GM18517 (cell line): ENCODE measurements around the gene GPR89B.
"Not testable (repeated sequence)": the region's sequence is repeated elsewhere in the genome, so short reads cannot be mapped to it uniquely, and the experiment has no call there.

ENCODE experiments used
- ATAC-seq: cut with Tn5 transposase; IDR thresholded peaks from one replicate; pipeline ENCODE4 v1.9.1; 2021; ENCODE audit warnings: mild to moderate bottlenecking, moderate library complexity; ENCODE audit not compliant: unreplicated experiment

Gene GPR89B

DNA sequence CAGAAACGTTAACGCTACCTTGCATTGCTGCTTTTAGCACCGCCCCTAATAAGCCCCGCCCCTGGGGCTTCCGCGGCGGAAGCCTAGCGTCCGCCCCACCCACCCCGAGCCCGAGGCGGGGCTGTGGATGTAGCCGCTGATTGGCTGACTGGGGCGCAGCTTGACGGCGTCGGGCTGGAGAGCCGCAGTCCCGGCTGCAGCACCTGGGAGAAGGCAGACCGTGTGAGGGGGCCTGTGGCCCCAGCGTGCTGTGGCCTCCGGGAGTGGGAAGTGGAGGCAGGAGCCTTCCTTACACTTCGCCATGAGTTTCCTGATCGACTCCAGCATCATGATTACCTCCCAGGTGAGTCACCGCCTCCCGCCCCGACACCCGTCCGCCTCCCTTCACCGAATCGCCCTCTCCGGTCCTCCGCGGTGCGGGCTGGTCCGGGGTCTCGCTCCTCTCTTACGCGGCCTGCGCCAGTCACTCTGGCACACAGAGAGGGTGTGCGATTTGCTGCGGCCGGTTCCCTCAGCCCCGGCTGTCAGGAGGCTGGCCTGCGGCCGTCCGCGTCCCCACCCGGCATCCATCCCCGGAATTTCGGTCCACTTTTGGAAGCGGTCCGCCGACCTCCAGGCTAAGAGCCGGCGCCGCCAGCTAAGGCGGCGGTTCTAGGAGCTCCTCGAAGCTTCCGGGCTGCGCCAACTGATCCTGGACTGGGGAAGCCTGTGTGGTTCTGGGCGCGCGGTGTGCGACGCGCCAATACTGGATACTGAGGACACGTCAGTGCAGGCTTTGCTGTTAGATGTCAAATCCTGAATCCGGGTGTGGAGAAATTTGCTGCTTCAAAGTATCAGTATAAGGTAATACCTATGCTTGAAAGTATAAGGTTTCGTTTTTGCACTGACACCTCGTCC lies at the start of gene GPR89B:
TSS of gene GPR89B (plus strand) at position 185 of the 897 bp plus-strand sequence. CDS start at position 302, 117 bp downstream.
- ATAC-seq: peak; percentile 95

DNA sequence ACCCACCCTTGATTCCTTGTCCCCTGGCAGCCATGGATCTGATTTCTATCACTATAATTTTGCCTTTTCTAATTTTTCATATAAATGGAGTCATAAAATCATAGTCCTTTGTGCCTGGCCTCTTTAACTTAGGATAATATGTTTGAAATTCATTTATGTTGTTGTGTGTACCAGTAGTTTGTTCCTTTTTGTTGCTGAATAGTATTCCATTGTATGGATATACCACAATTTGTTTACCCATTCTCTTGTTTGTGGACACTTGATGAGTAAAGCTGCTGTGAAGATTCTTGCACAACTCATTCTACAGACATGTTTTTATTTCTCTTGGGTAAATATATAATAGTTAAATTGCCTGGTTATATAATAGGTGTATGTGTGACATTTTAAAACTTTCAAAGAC lies 48.3 kb upstream of the GPR89B start:
- no peak for ATAC-seq

DNA sequence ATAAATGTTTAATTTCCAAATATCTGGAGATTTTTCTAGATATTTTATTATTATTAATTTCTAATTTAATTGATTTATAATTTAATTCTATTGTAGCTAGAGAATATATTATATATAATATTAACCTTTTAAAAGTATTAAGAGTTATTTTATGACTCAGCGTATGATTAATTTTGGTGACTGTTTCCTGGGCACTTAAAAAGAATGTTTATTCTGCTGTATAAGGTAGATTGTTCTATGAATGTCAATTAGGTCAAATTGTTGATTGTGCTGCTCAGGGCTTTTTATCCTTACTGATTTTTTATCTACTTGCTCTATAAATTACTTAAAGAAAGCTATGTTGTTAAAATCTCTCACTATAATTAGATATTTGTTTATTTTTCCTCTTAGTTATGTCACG lies 45.7 kb upstream of the GPR89B start:
- ATAC-seq: no peak

DNA sequence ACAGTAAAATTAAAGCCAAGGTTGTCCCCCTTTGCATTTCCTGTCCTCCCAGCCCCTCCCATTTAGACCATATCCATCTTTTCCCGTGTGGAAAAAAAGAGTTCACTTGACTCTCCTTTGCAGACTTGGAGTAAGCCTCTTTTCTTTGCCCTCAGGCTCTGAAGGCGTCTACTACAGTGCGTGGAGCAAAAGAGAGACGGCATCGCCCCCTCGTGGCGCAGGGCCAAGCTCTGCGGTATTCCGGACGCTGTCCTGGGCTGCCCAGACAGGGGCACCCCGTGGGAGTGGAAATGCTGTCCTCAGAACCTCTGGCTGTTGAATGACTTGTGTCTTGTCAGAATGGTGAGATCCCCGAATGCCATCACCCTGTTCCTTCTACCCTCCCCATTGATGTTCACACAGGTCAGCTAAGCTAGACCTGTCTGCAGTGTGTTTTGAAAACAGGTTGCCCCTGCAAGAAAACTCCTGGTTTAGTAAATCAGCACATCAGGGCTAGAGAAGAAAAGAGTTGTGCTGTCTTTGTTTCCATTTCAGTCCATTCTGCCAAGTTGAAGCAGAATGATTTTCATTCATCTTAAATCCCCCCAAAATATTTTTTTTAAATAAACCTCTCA lies 37.9 kb upstream of the GPR89B start:
- ATAC-seq: no peak

DNA sequence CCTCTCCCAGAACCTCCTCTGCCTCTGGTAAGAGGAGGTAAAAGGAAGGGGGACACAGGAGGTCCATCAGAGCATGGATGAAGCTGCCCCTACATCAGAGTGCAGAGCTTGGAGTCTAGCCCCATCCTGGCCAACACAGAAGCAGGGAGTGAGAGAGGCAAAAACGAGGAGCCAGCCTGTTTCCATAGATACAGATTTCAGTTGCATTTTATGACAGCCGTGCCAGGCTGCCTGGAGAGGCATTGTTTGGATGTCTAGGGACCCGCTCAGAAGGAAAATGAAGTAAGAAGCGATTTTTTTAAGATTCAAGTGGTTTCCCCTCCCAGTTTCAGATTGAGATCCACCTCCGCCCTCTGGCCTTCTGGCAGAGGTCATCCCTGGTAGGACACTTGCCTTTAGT lies 37.1 kb upstream of the GPR89B start:
- ATAC-seq: no peak

DNA sequence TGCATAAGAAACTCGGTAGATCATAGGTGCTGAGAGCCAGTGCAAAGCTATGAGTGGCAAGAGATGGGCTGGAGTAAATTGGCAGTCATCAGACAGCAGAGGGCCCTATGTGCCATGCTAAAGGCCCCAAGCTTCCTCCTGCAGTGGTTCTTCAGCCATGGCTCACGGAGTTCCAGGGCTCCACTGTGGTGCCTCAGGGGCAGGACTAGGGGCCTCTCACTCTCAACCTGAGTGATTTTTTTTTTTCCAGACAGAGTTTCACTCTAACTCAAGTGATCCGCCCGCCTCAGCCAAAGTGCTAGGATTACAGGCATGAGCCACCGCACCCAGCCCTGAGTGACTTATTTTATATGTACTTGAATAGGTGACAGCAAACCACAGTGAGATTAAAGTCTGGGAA lies 36.0 kb upstream of the GPR89B start:
- no peak for ATAC-seq

DNA sequence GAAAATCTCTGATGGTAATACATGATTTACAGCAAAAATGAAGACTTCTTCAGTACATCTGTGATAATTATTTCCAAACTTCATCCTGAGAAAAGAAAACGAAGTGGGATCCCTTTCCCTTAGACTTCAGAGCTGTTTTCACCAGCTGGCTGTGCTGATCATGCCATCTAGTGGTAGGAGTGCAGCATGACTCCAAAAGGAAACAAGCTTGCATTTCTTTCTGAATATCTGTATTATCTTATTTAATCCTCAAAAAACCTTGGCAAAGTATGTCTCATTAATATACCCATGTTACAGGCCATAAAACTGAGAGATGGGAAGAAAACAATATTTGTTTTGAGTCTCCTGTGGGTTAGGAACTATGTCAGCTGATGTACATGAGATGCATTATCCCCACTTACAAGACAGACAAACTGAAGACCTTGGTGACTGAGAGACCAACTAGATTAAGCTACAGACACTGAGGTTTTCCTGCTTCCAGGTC lies 35.4 kb upstream of the GPR89B start:
- ATAC-seq: no peak

DNA sequence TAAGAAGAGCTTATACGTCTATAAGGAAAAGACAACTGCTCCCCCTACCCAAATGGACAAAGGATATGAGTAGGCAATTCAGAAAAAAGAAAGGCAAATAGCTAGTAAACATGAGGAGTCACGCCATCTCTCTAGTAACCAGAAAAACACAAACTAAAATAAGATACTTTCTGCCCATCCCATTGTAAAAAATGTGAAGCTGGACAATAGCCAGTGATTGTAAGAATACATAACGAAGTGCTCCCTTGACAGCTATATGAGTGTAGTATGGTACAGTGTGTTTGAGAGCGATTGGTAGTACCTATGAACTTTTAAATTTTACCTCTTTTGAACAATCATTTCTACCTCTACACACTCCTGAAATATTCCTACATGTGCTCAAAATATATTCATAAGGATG lies 33.1 kb upstream of the GPR89B start:
- ATAC-seq: no peak

DNA sequence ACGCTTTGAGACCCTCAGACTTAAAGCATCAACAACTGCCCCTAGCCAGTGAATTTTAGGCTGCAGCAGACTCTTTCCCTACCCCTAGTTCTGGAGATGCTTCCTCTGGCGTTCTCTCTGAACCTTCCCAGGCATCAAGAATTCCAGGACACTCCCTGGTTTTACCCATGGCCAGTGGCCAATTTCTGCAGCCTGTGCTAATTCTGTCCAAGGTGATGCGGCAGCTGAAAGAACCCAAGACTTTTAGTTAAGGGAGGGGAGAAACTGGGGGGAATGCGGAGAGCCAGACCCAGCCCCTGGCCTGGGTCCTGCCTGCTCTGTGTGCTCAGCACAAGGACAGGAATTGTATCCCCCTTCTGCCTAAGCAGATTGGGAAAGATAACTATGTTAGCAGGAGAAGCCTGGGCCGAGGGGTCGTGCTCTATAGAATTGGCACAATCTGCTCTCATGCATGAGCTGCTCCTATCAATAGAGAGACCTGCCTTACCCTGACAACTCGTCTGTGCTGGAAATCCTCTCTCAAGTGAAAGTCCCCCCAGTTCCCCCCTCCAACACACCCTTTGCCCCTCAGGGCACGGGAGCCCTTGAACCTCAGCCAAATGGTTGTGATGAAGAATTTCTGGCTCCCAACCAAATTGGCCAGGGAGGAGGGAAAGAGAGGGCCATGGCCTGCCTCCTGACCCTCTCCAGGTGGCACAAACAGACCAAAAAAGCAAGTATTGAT lies 31.0 kb upstream of the GPR89B start:
- ATAC-seq: no peak

DNA sequence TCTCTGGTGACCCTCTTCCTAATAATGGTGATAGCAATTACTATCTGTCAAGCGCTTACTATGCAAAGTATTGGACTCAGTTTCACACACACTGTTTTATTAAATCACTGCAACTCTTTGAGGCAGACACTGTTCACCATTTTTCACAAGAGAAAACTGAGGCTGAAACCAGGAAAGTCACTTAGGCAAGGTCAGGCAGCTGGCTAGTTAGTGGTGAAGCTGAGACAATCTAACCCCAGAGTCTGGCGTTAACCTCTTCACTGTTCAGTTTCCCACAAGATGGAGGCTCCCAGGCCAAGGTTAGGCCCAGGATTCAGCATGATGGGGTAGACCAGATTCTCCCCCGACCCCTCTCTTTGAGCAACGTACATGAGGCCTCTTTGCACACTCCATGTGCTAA lies 30.4 kb upstream of the GPR89B start:
- no peak for ATAC-seq

DNA sequence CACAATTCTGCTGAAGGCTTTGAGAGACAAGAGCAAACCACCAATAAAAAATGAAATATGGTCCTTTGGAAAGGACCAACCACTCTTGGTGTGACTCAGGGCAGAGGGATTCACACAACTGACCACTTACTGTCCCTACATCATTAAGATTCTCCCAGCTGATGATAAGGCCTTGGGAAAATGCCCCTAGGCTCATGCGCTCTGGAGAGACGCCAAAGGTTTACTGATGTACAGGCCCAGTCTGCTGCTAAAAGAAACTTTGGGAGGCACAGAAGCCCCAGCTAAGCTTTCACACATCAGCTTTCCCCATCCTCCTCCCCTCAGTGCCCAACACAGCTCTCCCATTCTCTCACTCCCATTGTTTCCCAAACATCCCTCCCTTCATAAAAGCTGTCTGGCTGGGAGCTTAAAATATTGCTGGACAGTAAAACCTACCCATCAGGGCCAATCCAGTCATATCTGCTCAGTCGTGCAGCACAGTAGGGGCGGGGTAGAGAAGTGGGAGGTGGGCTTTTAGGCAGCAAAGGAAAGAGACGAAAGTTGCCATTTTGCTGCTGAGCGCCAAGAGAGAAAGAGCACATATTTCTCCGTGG lies 25.9 kb upstream of the GPR89B start, which contains the start of gene GJA8:
TSS of gene GJA8 (plus strand) at position 543 of the 593 bp plus-strand sequence. CDS start 5,161 bp downstream, outside the sequence.
- ATAC-seq: no peak

DNA sequence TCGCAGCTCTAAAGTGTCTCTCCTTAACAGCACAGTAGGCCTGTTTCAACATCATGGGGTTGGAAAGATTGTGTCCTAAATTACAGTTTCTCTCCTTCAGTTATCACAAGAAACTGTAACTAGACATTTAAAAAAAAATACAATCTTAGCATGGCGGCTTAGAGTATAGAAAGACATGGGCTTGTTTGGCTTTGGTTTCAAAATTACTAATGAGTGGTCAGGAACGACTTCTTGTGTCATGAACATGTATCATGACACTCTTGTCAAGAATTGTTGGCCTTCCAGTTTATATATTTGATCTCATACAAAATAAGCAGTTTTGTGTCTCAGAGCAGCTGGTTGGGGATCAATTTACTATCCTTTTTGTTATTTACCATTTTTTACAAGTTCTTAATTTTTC lies 23.5 kb upstream of the GPR89B start:
- ATAC-seq: no peak

DNA sequence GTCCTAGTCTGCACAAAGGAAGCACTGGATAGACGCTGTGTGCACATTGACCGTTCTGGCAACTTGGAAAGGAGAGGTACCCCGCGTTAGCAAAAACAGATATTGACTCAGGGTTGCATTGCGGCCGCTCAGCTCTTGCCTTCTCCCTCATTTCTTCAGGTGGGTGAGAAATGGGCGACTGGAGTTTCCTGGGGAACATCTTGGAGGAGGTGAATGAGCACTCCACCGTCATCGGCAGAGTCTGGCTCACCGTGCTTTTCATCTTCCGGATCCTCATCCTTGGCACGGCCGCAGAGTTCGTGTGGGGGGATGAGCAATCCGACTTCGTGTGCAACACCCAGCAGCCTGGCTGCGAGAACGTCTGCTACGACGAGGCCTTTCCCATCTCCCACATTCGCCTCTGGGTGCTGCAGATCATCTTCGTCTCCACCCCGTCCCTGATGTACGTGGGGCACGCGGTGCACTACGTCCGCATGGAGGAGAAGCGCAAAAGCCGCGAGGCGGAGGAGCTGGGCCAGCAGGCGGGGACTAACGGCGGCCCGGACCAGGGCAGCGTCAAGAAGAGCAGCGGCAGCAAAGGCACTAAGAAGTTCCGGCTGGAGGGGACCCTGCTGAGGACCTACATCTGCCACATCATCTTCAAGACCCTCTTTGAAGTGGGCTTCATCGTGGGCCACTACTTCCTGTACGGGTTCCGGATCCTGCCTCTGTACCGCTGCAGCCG lies 20.3 kb upstream of the GPR89B start:
- no peak for ATAC-seq

DNA sequence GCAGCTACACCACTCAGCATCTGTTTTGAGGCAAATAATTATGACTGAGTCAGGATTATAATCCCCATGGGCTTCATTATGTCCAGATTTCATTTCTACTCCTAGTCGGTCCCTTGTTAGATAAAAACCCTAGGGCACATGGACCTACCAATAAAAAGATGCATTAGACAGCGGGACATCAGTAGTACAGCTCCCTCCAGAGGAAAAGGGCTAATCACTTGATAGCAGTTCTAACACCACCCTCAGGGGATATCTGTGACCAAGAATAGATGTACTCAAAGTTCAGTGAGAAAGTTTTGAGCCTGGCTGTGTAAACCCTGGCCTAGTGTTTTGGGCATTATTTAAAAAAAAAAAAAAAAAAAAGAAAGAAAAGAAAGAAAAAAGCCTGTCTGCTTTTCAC lies 15.7 kb upstream of the GPR89B start:
- ATAC-seq: no peak

DNA sequence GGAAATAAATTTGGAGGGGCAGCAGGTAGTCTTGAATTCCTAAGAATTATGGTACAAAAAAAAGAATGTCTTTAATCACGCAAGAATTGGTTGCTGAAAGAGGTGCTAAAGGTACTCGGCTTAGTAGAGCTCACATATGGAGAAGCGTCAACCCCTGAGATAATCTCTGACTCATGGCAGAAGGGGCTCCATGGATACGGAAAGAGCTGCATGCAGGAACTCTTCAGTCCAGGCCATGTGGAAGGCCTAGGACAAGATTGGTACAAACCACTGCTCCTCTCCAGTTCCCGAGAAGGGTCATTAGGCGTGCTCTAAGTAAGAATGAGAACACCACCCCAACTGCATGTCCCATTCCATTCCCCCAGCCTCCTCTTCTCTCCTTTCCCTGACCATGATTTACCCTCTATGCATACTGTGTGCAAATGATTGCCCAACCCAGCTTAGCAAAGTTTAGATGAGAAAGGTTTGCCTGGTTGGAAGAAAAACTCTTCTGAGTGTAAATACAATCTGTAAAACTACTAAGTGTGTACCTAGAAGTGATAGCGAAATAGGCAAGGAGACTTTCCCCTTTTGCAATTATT lies 14.8 kb upstream of the GPR89B start:
- no peak for ATAC-seq

DNA sequence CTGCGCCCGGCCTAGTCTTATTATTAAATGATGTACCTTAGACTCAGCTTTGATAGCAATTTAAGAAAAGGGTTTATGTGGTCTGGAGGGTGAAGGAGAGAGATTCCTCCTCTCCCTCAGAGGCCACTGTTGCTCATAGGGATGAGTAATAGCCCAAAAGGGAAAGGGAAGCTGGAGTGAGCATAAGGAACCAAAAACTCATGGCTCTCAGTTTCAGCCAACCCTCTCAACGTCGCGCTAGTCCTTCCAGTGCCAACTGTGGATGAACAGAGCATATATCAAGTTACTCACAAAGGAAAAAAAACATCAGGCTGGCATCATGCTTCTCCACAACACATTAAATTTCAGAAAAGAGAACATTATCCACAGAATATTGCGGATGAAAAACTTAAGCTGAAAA lies 8.3 kb upstream of the GPR89B start:
- ATAC-seq: no peak

DNA sequence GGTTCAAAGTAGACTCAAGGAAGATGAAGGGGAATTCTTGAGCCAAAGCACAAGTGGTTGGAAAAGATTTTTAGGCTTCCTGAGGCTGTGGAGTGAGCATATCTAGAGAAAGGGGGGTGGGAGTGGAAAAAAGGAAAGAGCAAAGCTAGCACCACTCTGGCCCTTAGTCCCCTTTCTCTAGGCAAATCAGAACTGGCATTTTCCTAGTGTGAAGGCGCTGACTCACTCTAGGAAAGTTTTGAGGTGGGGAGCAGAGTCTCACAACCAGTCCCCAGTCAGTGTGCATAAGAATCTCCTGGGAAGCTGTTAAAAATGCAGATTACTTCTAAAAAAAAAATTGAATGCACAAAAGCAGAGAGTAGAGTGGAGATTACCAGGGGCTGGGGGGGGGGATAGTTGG lies 3.4 kb upstream of the GPR89B start:
- no peak for ATAC-seq

DNA sequence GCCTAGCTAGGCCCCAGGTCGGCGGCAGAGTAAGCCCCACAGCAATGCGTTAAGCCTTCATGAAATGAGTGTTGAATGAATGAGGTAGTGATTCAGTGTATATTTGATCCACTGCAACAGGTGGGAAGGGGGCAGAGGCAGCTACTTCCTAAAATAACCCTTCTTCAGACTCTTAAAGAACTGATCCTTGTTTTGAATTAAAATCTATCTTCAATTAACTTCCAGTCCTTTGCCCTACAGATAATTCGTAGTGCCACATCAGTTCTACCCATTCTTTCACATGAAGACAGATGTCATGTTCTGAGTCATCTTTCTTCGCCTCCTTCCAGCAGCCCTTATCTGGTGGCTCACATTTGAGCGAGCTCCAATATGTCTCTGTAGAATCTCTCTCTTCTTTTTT lies 1.0 kb upstream of the GPR89B start:
- ATAC-seq: not testable (repeated sequence)

DNA sequence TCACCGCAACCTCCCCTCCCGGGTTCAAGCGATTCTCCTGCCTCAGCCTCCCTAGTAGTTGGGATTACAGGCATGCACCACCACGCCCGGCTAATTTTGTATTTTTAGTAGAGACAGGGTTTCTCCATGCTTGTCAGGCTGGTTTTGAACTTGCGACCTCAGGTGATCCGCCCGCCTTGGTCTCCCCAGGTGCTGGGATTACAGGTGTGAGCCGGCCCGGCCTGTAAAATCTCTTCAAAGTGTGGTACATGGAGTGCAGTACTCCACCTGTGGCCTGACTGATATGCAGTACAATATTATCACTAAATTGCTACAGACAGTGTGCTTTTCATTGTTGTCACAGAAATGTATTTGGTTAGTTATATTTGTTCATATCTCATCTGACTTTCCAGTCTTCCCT lies 531 bp upstream of the GPR89B start:
- peak; percentile 7 for ATAC-seq

DNA sequence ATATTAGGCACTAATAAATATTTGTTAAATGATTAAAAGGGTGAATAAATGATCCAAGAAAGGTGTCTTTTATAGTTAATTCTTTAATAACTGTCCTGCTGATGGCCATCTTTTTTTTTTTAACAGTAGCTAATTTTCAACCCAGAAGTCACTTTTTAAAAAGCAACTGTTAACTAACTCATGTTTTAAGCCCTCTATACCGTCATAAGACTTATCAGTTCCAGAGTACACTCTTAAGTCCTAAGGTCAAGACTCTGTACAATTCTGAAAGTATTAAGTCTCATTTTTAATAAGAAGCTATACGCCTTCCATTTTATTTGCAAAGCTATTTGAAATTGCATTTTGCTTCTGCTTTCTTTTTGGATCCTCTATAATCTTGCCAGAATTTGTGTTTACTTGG lies 2.9 kb downstream of the GPR89B start:
- ATAC-seq: not testable (repeated sequence)
